HL-60/S4 (cell line): ENCODE results near the gene PAPSS2.
"Not testable (repeated sequence)": the region's sequence is repeated elsewhere in the genome, so short reads cannot be mapped to it uniquely, and the experiment has no call there.

Source experiments
- in situ Hi-C: fragments of 300-500 bp; cut with MboI; formaldehyde crosslinking; loops from 2 replicates; pipeline ENCODE4 v1.14.3; 2022; ENCODE audit warnings: low sequenced_read_pairs

PAPSS2 gene

DNA sequence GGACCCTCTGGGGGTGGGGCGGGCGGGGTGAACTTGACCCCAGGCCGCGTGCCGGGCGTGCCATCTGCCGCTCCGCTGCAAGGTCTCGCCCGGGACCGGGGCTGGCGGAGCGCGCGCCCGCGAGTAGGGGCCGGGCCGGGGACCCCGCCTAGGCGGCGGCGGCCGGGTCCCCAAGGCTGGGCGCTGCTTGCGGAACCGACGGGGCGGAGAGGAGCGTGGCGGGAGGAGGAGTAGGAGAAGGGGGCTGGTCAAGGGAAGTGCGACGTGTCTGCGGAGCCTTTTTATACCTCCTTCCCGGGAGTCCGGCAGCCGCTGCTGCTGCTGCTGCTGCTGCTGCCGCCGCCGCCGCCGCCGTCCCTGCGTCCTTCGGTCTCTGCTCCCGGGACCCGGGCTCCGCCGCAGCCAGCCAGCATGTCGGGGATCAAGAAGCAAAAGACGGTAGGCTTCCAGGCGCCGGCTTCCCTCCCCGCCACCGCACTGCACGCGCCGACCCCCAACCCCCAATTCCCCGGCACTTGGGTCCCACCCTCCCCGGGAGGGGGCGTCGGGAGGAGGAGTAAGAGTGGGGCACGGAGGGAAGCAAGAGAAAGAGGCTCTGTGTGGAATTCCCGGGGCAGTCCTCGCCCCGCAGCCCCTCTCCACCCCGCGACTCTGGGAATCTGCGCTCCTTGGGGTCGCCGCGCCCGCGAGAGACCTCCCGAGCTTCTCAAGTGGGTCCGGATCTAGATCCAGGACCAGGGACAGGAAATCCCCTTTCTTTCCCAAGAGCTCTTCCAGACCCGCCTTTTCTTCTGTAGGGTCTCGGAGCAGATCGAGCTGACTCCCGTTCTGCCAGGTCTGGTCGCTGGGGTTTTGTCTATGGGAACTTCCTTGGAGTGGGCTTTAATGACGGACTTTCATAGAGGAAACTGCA is at the start of gene PAPSS2:
Gene PAPSS2 (plus strand): TSS at position 308 of the 913 bp plus-strand sequence. CDS start 104 bp downstream, at position 412.
- in situ Hi-C loops: no loop called here

DNA sequence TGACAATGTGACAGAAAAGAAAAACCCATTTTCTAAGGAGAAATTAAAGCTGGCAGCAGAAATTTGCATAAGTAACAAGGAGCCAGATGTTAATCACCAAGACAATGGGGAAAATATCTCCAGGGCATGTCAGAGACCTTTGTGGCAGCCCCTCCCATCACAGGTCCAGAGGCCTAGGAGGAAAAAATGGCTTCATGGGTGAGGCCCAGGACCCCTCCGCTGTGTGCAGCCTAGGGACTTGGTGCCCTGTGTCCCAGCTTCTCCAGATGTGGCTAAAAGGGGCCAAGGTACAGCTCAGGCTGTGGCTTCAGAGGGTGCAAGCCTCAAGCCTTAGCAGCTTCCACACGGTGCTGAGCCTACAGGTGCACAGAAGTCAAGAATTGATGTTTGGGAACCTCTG is 48.3 kb upstream of the PAPSS2 start:
- in situ Hi-C loops: not testable (repeated sequence)

DNA sequence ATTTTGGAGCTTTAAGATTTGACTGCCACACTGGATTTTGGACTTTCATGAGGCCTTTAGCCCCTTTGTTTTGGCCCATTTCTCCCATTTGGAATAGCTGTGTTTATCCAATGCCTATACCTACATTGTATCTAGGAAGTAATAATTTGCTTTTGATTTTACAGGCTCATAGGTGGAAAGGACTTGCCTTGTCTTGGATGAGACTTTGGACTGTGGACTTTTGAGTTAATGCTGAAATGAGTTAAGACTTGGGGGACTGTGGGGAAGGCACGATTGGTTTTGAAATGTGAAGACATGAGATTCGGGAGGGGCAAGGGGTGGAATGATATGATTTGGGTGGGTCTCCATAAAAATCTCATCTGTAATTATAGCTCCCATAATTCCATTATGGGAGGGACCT is 47.6 kb upstream of the PAPSS2 start:
- in situ Hi-C loops: no loop called here

DNA sequence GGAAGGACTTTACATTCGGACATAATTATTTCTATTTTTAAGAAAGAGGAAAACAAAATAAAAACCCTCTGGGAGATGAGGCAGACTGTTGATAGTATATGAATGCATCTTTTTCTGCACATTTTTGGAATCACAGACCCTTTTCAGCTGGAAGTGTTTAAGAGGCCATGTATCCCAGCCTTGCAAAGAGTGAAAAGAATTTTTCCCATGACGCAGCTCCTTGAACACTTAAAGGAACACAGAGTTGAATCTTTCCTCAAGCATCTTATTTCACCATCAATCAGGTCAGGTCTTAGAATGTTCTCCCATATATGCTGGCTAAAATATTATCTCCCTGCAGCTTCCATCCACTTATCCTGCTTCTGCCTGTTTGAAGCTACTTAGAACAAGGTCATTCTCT is 45.9 kb upstream of the PAPSS2 start:
- in situ Hi-C loops: no loop called here

DNA sequence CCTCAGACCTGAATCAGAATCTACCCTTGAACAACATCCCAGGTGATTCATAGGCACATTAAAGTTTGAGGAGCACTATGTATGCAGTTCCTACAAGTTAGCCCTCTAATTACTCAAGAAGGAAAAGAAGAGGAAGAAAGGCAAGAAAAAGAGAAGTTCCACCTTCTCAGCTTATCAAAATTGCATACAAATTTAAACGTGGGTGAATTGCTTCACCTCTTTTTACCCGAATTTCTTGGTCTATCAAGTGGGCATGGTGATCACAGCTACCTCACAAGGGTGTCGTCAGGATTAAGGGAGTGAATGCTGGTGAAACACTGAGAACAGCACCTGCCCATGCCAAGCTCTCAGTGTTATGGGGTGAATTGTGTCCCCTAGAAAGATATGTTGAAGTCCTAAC is 43.8 kb upstream of the PAPSS2 start:
- in situ Hi-C loops: no loop called here

DNA sequence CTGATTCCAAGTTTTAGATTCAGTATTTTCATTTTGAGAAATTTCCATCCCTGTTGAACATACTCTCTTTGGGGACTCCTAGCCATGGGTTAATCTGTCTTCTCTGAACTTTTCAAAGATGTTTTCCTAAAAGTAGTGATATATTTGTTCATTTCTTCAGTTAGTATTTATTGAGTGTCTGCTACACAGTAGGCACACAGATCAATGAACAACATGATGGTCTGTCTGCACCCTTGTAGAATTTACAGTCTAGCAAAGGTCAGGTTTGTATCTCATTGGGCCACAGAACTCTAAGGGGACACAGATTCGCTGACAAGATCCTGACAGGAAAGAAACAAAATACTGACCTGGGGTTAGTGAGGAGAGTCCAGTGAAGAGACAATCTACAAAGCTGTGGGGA is 42.2 kb upstream of the PAPSS2 start:
- in situ Hi-C loops: no loop called here

DNA sequence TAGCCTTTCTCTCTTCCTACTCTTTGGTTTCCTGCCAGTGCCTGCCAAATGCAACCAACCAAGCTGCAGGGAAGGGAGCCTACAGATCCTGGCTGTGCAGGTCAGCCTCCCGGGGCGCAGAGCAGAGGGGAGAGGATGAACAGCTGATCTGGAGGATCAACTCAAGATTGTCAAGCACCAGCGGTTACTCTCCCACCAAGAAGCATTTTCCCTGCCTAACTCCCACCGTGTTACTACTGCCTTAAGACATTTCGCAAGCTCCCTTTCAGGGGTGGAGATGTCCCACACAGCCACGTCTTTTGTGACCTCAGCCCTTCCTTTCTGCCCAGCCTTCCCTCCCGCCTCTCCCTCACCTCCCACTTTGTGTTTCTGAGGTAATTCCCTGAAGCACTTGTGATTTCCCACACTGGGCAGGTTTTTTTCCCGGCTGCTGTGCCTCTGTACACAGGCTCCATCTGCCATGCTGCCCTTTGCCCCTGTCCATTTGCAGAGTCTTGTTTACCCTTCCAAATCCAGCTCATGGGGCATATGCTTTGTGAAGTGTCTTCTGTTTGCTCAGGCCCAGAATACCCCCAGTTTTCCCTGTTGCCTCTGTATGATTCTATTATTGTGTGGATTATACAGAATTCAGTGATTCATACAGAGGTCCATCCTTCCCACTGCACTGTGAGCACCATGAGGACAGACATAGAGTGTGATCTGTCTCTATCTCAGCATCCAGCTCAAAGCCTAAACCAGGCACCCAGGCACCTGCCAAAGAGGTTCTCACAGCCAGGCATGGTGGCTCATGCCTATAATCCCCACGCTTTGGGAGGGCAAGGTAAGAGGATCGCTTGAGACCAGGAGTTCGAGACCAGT is 40.9 kb upstream of the PAPSS2 start:
- in situ Hi-C loops: no loop called here

DNA sequence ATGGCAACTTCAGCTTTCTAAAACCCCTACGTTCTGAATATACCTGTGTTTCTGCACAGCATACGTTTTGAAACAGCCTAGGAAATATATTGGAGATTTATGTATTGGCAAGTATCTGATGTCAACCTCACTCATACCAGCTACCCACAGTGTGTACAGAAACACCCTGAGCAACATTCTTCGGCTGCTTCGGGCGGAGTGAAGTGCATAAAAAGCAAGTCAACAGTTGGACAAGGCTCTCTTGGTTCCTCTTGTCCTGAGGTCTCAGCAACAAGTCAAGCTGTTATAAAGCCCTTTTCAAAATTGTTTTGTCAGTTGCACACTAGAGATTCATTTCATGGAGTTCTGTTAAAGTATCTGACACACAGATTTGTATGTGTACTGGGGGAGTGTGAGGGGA is 40.0 kb upstream of the PAPSS2 start:
- in situ Hi-C loops: no loop called here

DNA sequence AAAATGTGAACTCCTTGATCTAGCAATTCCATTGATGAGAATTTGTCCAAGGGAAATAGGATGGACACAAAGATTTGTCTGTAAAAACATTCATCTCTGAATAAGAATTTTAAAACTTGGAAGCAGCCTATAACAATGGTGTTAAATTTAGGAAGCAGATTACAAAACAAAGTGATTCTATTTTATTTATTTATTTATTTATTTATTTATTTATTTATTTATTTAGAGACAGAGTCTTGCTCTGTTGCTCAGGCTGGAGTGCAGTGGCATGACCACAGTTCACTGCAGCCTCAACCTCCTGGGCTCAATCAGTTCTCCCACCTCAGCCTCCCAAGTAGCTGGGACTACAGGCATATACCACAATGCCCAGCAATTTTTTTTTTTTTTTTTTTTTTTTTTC is 38.2 kb upstream of the PAPSS2 start:
- in situ Hi-C loops: not testable (repeated sequence)

DNA sequence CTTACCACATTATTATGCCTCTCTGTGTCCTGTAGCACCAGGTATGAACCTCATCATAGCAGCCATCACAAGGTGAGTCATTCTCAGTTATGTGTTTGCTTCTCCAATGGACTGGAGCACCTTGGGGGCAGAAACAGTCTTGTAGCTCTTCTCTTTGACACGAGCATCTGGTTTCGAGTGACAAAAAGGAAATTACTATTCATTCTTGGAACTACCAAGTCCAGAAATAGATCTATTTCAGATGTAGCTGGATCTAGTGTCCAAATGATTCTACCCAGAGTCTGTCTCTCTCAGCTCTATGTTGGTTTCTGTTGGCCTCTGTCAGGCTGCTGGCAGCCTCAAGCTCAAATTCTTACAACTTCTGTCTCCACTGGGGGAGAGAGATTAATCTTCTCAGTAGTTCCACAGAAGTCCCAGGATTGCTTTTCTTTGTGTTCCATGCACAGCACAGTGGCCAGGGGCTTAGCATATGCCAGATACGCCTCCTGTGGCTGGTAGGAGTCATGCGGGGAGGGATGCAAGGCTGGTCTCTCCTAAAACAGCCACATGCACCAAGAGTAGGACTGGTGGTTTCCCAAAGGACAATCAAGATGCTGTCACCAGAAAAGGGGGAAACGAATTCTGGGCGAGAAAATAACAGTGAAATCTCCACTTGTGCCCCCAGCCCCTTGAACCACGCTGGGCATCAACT is 37.2 kb upstream of the PAPSS2 start:
- in situ Hi-C loops: no loop called here

DNA sequence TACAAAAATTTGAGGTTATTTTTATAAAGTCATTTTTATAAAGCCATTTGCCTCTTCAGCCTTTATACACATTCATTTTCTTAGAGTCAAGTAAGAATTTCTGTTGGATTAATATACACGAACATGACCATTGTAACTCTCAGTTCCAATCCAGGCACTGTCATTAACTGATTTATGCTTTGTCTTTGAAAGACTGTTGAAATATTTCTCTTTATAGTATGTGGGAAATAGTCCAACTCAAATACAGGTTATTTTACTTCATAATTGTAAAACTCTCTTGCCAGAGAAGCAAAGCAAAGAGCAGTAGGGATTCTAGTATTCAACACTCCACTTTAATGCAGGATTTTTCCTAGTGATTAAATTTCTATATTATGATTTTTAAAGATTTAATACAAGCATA is 36.5 kb upstream of the PAPSS2 start:
- in situ Hi-C loops: no loop called here

DNA sequence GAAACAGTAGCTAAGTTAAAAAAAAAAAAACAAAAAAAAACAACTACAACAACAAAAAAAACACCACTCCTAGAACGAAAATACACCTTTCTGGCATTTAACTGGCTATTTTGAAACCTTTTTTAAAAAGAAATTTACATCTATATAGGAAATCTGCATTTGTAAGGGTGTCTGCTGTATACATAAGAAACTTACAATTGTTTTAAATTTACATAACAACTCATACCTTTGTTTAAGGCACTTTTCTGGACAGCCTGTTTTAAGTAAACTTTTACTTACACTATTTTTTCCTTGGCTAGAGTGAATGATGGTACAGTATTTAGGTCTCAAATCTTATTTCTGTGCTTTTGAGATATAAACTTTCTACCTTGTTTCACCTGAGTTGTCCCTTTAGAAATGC is 34.0 kb upstream of the PAPSS2 start:
- in situ Hi-C loops: no loop called here

DNA sequence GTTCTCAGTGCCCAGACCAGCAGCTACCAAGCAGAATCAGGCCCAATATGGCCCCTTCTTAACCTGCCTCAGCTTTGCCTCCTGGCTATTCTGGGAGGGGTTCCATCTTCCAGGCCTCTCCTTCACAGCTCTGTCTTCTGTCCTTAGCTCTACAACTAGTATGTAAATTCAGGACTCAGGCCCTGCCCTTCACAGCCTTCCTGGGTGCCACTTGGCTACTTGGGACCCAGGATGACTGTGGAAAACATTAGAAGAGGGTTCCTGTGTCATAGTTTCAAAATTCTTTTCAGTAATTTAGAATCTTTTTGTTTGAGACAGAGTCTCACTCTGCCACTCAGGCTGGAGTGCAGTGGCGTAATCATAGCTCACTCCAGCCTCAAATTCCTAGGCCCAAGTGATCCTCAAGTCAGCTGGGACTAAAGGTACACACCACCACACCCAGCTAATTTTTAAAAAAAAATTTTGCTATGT is 33.2 kb upstream of the PAPSS2 start:
- in situ Hi-C loops: no loop called here

DNA sequence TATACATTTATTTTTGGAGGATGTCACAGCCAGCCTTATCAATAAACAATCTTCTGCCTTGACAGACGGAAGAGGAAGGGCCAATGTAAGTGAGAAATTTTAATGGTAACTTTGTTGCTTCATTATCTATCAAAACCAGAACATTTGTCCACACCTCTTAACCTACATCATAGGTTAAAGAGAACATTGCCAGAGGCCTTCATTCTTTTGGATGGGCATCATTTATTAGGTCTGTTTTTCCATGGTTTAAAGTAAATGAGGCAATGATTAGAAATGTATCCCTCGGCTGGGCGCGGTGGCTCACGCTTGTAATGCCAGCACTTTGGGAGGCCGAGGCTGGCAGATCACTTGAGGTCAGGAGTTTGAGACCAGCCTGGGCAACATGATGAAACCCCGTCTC is 29.5 kb upstream of the PAPSS2 start:
- in situ Hi-C loops: no loop called here

DNA sequence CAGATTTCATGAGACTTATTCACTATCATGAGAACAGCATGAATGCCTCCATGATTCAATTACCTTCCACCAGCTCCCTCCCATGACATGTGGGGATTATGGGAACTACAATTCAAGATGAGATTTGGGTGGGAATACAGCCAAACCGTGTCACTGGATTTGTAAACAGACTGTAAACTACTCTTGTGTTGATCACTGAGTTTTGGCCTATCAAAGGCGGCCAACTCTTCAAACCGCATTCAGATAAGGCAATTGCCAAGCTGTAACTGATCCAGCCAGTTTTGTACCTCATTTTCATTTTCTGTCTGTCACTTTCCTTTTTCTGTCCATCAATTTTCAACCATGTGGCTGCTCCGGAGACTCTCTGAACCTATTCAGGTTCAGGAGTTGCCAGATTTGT is 27.2 kb upstream of the PAPSS2 start:
- in situ Hi-C loops: no loop called here

DNA sequence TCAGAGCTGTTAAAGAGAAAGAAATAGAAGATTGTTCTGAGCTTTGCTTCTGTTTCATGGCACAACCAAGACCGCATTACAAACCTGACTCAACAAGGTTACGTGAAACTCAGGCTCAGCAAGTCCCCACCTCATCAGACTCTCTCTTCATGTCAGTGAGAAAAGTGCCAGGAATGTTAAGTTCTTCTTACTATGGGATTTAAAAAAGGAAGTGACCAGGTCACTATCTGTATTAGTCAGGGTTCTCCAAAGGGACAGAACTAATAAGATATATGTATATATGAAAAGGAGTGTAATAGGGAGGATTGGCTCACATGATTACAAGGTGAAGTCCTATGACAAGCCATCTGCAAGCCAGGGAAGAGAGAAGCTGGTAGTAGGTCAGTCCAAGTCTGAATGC is 25.4 kb upstream of the PAPSS2 start:
- in situ Hi-C loops: no loop called here

DNA sequence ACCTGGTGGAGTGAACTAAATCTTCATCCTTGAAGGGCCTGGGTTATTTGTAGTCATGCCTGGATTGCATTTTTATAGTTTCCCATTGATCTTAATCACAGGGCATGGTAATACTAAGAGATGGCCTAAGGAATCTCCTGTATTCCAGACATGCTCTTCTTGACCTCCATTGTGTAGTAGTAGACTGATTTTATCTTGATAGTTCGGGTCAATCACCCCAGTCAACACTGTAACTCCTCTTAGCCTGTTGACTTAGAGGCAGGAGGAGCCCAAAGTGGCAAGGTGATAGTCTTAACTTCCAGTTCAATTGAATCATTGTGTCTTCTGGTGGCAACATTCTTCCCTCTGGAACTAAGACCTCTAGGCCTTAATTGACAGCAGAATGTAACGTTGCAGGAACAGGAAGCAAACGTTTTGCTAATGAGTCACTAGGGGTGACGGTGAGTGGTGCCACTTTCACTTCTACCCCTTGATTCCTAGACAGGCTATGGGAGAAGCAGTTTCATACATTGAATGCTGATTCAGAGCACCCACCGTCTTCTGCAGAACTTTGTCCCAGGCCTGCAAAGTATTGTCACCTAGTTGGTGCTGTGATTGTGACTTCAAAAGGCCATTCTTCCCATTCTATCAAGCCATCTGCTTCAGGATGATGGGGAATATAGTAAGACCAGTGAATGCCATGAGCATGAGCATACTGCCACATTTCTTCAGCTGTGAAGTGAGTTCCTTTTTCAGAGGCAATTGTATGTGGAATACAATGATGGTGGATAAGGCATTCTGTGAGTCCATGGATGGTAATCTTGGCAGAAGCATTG is 24.0 kb upstream of the PAPSS2 start:
- in situ Hi-C loops: no loop called here

DNA sequence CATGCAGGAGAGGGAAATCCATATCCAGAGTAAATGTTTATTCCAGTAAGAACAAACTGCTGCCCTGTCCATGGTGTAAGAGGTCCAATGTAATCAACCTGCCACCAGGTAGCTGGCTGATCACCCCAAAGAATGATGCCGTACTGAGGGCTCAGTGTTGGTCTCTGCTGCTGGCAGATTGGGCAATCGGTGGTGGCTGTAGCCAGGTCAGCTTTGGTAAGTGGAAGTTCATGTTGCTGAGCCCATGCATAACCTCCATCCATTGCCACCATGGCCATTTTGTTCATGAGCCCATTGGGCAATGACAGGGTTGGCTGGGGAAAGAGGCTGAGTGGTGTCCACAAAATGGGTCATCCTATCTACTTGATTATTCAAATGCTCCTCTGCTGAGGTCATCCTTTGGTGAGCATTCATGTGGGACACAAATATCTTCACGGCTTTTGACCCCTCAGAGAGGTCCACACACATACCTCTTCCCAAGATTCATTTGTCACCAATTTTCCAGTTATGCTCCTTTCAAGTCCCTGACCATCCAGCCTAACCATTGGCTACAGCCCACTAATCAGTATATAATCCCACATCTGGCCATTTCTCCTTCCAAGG is 23.3 kb upstream of the PAPSS2 start:
- in situ Hi-C loops: no loop called here

DNA sequence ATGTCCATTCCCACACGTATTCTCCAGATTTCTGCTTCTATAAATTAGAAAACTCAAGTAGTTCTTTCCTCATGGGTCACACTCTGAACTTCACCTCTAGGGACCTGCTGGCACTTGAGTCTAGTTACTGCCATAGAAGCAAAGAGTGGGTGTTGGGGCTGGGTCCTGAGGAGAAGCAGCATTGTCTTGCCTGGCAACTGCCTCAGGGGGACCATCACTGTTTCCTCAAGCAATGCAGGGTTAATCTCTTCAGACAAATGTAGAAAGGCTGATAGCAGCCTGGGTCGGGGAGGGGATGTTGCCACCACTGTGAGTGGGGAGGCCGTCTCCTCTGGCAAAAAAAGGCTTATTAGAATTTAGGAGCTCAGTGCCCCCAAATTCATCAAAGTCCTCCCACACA is 20.2 kb upstream of the PAPSS2 start:
- in situ Hi-C loops: no loop called here

DNA sequence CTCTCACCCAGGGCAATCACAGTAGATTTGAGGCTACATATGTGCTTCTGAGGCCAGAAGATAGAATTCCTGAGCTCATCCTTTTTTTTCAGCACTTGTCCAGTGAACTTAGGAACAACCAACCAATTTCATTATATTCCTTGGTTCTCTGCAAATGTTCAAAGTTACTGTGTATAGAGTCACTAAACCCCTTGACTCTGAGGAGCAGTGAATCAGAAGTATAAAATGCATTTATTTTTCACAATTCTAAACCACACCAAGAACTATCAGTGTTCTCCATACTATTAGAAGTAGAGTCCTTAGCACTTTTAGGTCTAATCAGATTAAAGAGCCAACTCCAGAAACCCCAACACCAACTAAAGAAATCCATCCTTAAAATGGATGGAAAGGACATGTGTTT is 19.6 kb upstream of the PAPSS2 start:
- in situ Hi-C loops: no loop called here
